Pancreas (tissue), 10 donors: ENCODE measurements around the gene RAB2B. TPM values are rescaled to one million over a fixed set of nuclear protein-coding genes. Genes with fewer than 3 reads are reported as not detected.
A peak's percentile ranks its signal among the peaks of the same experiment; 100 is the strongest.

Experiments
- ATAC-seq, 4 donors: fragments of 200-7000 bp; cut with Tn5 transposase; one replicate each; pipeline versions ENCODE4 v1.8.0 to v1.9.1; 2020; ENCODE audit warnings: mild to moderate bottlenecking in 4 of 4, moderate library complexity in 4 of 4
- DNase-seq, 6 donors: peaks; one replicate each; pipeline ENCODE4 v3.0.0-alpha.2; 2020
- FAIRE-seq: peaks from 2 replicates; lab custom pipeline; 2012; peaks lifted over from hg19 to GRCh38; lab: Jason Lieb, UNC
- H3K27ac ChIP-seq, 4 donors: fragments of 200-600 bp; sonication (generic); 1 replicate in 3 of 4; 2 replicates in 1 of 4; pipeline versions ENCODE4 v1.5.0 to v1.8.0; 2020
- H3K27me3 ChIP-seq, 4 donors: fragments of 200-600 bp; one replicate each; pipeline ENCODE4 v1.8.0; 2021
- H3K36me3 ChIP-seq, 3 donors: fragments of 200-600 bp; sonication (generic) in 1 of 3; one replicate each; pipeline versions ENCODE4 v1.5.0 to v1.8.0; 2020 to 2021
- H3K4me1 ChIP-seq, 3 donors: fragments of 200-600 bp; one replicate each; pipeline ENCODE4 v1.8.0; 2021
- H3K4me3 ChIP-seq, 4 donors: fragments of 200-600 bp; sonication (generic) in 2 of 4; one replicate each; pipeline versions ENCODE4 v1.5.0 to v1.8.0; 2020 to 2021
- H3K9me3 ChIP-seq, 4 donors: fragments of 200-600 bp; one replicate each; pipeline ENCODE4 v1.8.0; 2021
- WGBS, 2 donors: extraction: QIAGEN DNeasy Blood & Tissue Kit; methylation state at CpG; one replicate each; pipeline ENCODE4 v1.1.7; 2013; 5-methylcytosine and 5-hydroxymethylcytosine counted together
- intact Hi-C, 3 donors: fragments of 100-400 bp; cut with DNase I; formaldehyde crosslinking; loops; one replicate each; pipeline versions ENCODE4 v1.11.1 to v1.14.2; 2022
- polyA plus RNA-seq, 2 donors: library from polyadenylated mRNA; stranded (reverse); fragments of 200-250 nt; gene quantifications; one replicate each; pipeline ENCODE4 v1.2.3, GENCODE V29; 2013
- total RNA-seq, 6 donors: library from RNA; stranded (reverse); fragmentation: NEBNext Ultra II Directional in 4 of 6; extraction: Animal tissue kit (Norgen Biotek cat#: 25700) in 4 of 6; gene quantifications; one replicate each; pipeline versions ENCODE4 v1.2.1 to v1.2.4, GENCODE V29; 2021 to 2023
- TF ChIP-seq, protein P1 (sequence below), 4 donors: fragments of 200-600 bp; sonication (generic) in 3 of 4; IDR thresholded peaks; one replicate each; pipeline versions ENCODE4 v1.5.0 to v1.8.0; 2021; ENCODE audit warnings: antibody characterized with exemption in 4 of 4
- donor health status: healthy with polysubstance abuse.
- donor health status: DM: no; HTN: no; CAD: no; lungs with moderate emphysema.
- donor health status: DM: no; HTN: no; CAD: no.
- donor health status: control.
- donor health status: control.
- donor health status: Bipolar disorder and iron deficiency.
- donor health status: DM: yes; HTN: yes; CAD: no.
- donor health status: DM: no; HTN: no; CAD: no.
- donor health status: DM: no; HTN: no; CAD: no.
- donor health status: DM: yes; HTN: yes; CAD: no.

Gene RAB2B
- total and polyA plus RNA-seq, 8 donors = 5.7 to 18.6 (median 10.3) TPM

DNA sequence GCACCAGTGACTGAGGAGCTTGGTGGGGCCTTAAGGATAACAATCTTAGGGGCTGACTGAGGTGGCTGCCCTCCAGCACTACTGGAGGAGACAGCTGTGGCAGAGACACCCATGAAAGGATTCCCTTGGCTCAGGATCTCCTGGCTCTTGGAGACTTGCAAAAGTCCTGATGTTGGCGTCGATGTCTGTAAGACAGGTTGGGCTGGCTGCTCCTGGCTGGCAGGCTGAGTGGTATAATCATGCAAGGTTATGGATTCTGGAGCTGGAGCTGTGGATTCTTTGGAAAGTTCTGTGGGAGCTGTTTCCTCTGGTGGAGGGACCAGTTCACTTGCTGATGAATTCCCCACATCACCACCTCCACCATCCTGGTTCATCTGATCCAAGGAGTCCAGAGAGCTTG, 45.6 kb downstream of the RAB2B start:
- H3K27me3 ChIP-seq = no peaks in the 10 kb centered on the region
- DNase-seq = no peak
- H3K27ac ChIP-seq = no peak overlapping the region
- peaks cover 0 to 19% (median 7%) of the 10 kb centered on the region in 3 donors for H3K36me3 ChIP-seq
- H3K9me3 ChIP-seq = no peaks in the 10 kb centered on the region
- H3K4me1 ChIP-seq = peaks cover 0 to 7% (median 5%) of the 10 kb centered on the region in 3 donors
- no peak for FAIRE-seq
- 83 to 95% methylated on average over 2 of the region's 2 CpGs for WGBS, 2 donors
- H3K4me3 ChIP-seq = no peak overlapping the region
- intact Hi-C loops = no loop called here
- no peak for ATAC-seq
- TF ChIP-seq, protein P1, sequence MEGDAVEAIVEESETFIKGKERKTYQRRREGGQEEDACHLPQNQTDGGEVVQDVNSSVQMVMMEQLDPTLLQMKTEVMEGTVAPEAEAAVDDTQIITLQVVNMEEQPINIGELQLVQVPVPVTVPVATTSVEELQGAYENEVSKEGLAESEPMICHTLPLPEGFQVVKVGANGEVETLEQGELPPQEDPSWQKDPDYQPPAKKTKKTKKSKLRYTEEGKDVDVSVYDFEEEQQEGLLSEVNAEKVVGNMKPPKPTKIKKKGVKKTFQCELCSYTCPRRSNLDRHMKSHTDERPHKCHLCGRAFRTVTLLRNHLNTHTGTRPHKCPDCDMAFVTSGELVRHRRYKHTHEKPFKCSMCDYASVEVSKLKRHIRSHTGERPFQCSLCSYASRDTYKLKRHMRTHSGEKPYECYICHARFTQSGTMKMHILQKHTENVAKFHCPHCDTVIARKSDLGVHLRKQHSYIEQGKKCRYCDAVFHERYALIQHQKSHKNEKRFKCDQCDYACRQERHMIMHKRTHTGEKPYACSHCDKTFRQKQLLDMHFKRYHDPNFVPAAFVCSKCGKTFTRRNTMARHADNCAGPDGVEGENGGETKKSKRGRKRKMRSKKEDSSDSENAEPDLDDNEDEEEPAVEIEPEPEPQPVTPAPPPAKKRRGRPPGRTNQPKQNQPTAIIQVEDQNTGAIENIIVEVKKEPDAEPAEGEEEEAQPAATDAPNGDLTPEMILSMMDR (IDR thresholded peaks at IDR 0.05) = no peak

DNA sequence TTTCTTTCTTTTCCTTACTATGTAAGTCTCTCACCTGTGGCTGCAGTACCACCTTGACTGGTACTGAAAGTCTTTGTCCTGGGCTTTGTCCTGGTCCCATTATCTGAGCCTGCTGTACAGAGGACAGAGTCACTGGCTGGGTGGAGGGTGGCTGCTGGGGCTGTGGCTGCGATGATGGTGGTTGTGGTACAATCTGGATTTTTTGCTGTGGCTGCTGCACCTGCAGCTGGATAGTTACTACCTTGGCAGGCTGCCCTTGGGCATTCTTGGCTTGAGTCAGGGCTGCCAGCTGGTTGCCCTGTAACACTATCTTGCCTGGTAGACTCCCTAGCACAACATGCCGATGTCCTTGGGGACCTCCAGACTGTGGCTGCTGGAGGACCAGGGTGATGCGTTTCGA, 47.8 kb downstream of the RAB2B start:
- intact Hi-C loops = no loop called here
- TF ChIP-seq, protein P1 (IDR thresholded peaks at IDR 0.05) = no peak
- Histone ChIP-seq H3K4me3 (no peak overlapping the region), H3K36me3 (peaks cover 0 to 25% (median 23%) of the 10 kb centered on the region in 3 donors), H3K4me1 (peaks cover 0 to 3% (median 0%) of the 10 kb centered on the region in 3 donors), H3K27ac (no peak overlapping the region), H3K27me3 (no peaks in the 10 kb centered on the region), H3K9me3 (no peaks in the 10 kb centered on the region)
- WGBS, 2 donors = 27 to 39% methylated on average over 4 of the region's 4 CpGs
- ATAC-seq = peak; percentile 69 to 95 (median 88)
- DNase-seq = peak; percentile 58 to 87 (median 72)
- FAIRE-seq = no peak

DNA sequence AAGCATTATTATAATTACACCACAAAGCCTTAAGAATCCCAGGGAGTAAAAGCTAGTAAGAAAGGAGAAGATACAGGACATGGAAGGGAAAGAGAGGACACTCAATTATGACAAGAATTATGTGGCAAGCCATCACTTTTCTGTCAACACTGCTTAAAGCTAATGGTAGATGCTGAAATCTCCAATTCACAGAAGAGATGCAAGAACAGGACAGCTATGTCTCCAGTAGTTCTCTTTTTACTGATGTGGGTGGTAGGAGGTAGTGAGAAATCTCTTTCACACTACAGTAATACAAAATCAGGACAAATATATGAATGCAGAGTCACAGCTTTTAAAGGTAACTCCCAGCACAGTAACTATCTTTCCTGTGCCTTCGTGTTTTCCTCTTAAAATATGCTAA, 50.1 kb downstream of the RAB2B start:
- Histone ChIP-seq H3K4me1 (peaks cover 0 to 3% (median 0%) of the 10 kb centered on the region in 3 donors), H3K27me3 (no peaks in the 10 kb centered on the region), H3K9me3 (no peaks in the 10 kb centered on the region), H3K36me3 (peaks cover 4 to 38% (median 28%) of the 10 kb centered on the region in 3 donors), H3K4me3 (no peak overlapping the region), H3K27ac (no peak overlapping the region)
- FAIRE-seq = no peak
- WGBS, 2 donors = 79 to 100% methylated on average over 1 of the region's 1 CpG
- TF ChIP-seq, protein P1 (IDR thresholded peaks at IDR 0.05) = no peak
- DNase-seq = no peak
- no peak for ATAC-seq
- intact Hi-C loops = no loop called here

DNA sequence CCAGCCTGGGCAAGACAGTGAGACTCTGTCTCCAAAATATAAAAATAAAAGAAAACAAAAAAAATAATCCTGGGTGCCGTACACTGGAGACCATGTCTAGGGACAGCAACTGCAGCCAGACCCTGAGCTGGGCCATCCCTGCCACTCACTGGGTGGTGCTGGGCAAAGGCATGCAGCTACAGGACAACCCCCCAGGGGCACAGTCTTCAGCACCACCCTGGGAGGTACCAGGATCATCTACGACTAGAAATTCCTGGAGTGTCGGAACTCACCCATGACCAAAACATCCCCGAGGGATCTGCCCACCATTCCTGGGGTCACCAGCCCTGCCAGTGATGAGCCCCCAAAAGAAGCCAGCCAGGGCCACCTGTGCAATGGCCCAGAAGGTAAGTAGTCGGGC, 57.2 kb downstream of the RAB2B start:
- Histone ChIP-seq H3K4me3 (no peak overlapping the region), H3K9me3 (no peaks in the 10 kb centered on the region), H3K4me1 (no peaks in the 10 kb centered on the region), H3K36me3 (peaks cover 4 to 54% (median 35%) of the 10 kb centered on the region in 3 donors), H3K27me3 (no peaks in the 10 kb centered on the region), H3K27ac (no peak overlapping the region)
- FAIRE-seq (no peak), ATAC-seq (no peak), DNase-seq (no peak)
- whole genome bisulfite sequencing, 2 donors = 90 to 92% methylated on average over 5 of the region's 5 CpGs
- TF ChIP-seq, protein P1 (IDR thresholded peaks at IDR 0.05) = no peak
- intact Hi-C loops = loop anchor here in 1 of 3 donors (10.0 kb wide), 1 partner anchor 55 kb away; no protein-coding TSS in a partner anchor

DNA sequence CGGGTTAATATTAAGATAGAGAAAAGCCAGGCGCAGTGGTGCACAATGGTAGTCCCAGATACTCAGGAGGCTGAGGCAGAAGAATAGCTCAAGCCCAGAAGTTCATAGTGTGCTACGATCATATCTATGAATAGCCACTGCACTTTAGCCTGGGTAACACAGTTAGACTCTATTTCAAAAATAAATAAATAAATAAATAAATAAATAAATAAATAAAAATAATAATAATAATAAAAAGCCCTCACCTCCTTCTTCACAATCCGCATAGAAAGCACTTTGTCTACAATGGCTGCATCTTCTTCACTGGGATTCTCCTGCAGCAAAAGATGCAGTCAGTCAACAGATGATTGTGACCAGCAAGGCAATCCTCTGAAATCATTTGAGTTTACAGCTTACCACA, 61.4 kb downstream of the RAB2B start:
- DNase-seq (no peak), FAIRE-seq (no peak), ATAC-seq (no peak)
- Histone ChIP-seq H3K4me1 (no peaks in the 10 kb centered on the region), H3K36me3 (peaks cover 0 to 67% (median 24%) of the 10 kb centered on the region in 3 donors), H3K9me3 (no peaks in the 10 kb centered on the region), H3K27ac (no peak overlapping the region), H3K4me3 (no peak overlapping the region), H3K27me3 (no peaks in the 10 kb centered on the region)
- TF ChIP-seq, protein P1 (IDR thresholded peaks at IDR 0.05) = no peak
- intact Hi-C loops = loop anchor here in 1 of 3 donors (10.0 kb wide), 1 partner anchor 51 kb away; no protein-coding TSS in a partner anchor
- 91 to 94% methylated on average over 4 of the region's 4 CpGs for WGBS, 2 donors
